HepG2 (cell line): ENCODE results near the gene SORL1-AS1.
A peak's percentile ranks its signal among the peaks of the same experiment; 100 is the strongest.

Experiments
- CHD2 ChIP-seq: IDR thresholded peaks from 2 replicates; pipeline ENCODE4 v1.6.1; 2011; ENCODE audit warnings: low read depth, low read length, improper control_type of control experiment
- DMAP1 ChIP-seq: IDR thresholded peaks from 2 replicates; pipeline ENCODE4 v1.6.1; 2016
- DNMT1 ChIP-seq: sonication (generic); formaldehyde crosslinking; IDR thresholded peaks from 2 replicates; pipeline ENCODE4 v1.5.1; 2020; ENCODE audit warnings: mild to moderate bottlenecking, missing genetic modification reagents
- FOSL2 ChIP-seq: sonication (generic); formaldehyde crosslinking; IDR thresholded peaks from 2 replicates; pipeline ENCODE4 v1.4.0; 2020; ENCODE audit warnings: missing genetic modification reagents
- HMGA1 ChIP-seq: sonication (generic); formaldehyde crosslinking; conservative IDR thresholded peaks from 2 replicates; pipeline ENCODE4 v1.4.0; 2020; ENCODE audit warnings: missing genetic modification reagents
- KMT2A ChIP-seq: sonication (generic); formaldehyde crosslinking; IDR thresholded peaks from 2 replicates; pipeline ENCODE4 v1.4.0; 2020; ENCODE audit warnings: missing genetic modification reagents
- NCOA2 ChIP-seq: sonication (generic); formaldehyde crosslinking; IDR thresholded peaks from 2 replicates; pipeline ENCODE4 v1.8.0; 2022; ENCODE audit warnings: inconsistent platforms
- NONO ChIP-seq, 2 experiments: fragments of 450-650 bp in 1 of 2; sonication (generic) in 1 of 2; formaldehyde crosslinking in 1 of 2; IDR thresholded peaks in 1 of 2; conservative IDR thresholded peaks in 1 of 2; 2 replicates each; pipeline versions ENCODE4 v1.6.1 to v1.8.0; 2017 to 2022; ENCODE audit warnings: mild to moderate bottlenecking in 1 of 2, missing genetic modification reagents in 1 of 2, moderate library complexity in 1 of 2
- NPAS2 ChIP-seq: sonication (generic); formaldehyde crosslinking; IDR thresholded peaks from 2 replicates; pipeline ENCODE4 v1.8.0; 2022; ENCODE audit warnings: mild to moderate bottlenecking, missing genetic modification reagents, borderline replicate concordance
- ONECUT2 ChIP-seq: sonication (generic); formaldehyde crosslinking; IDR thresholded peaks from 2 replicates; pipeline ENCODE4 v1.4.0; 2020; ENCODE audit warnings: missing genetic modification reagents
- RFXAP ChIP-seq: sonication (generic); formaldehyde crosslinking; IDR thresholded peaks from 2 replicates; pipeline ENCODE4 v1.4.0; 2020; ENCODE audit warnings: missing genetic modification reagents, borderline replicate concordance
- SSRP1 ChIP-seq: IDR thresholded peaks from 2 replicates; pipeline ENCODE4 v1.6.1; 2016; ENCODE audit warnings: control low read depth
- ZMAT3 ChIP-seq: sonication (generic); formaldehyde crosslinking; conservative IDR thresholded peaks from 2 replicates; pipeline ENCODE4 v1.7.0; 2021; ENCODE audit warnings: missing genetic modification reagents
- ZNF432 ChIP-seq: sonication (generic); formaldehyde crosslinking; IDR thresholded peaks from 2 replicates; pipeline ENCODE4 v1.5.0; 2020; ENCODE audit warnings: missing genetic modification reagents, mild to moderate bottlenecking, borderline replicate concordance
- ZNF563 ChIP-seq: sonication (generic); formaldehyde crosslinking; IDR thresholded peaks from 2 replicates; pipeline ENCODE4 v1.8.0; 2022; ENCODE audit warnings: mild to moderate bottlenecking, moderate library complexity, missing genetic modification reagents
- TF ChIP-seq, protein P1 (sequence below): fragments of 450-650 bp; IDR thresholded peaks from 2 replicates; pipeline ENCODE4 v1.6.1; 2017
- TF ChIP-seq, protein P2 (sequence below): sonication (generic); formaldehyde crosslinking; IDR thresholded peaks from 2 replicates; pipeline ENCODE4 v1.5.0; 2020; ENCODE audit warnings: mild to moderate bottlenecking, missing genetic modification reagents
- TF ChIP-seq, protein P3 (sequence below): sonication (generic); formaldehyde crosslinking; IDR thresholded peaks from 2 replicates; pipeline ENCODE4 v1.5.0; 2020; ENCODE audit warnings: missing genetic modification reagents
- TF ChIP-seq, protein P4 (sequence below): sonication (generic); formaldehyde crosslinking; IDR thresholded peaks from 2 replicates; pipeline ENCODE4 v1.4.0; 2020; ENCODE audit warnings: missing genetic modification reagents, mild to moderate bottlenecking, borderline replicate concordance
- TF ChIP-seq, protein P5 (sequence below): IDR thresholded peaks from 2 replicates; pipeline ENCODE4 v1.6.1; 2016; ENCODE audit warnings: missing genetic modification reagents, missing compliant biosample characterization
- TF ChIP-seq, protein P6 (sequence below): sonication (generic); formaldehyde crosslinking; IDR thresholded peaks from 2 replicates; pipeline ENCODE4 v1.4.0; 2020; ENCODE audit warnings: missing genetic modification reagents
- TF ChIP-seq, protein P7 (sequence below): sonication (generic); formaldehyde crosslinking; IDR thresholded peaks from 2 replicates; pipeline ENCODE4 v1.8.1; 2022; ENCODE audit warnings: mild to moderate bottlenecking, missing genetic modification reagents

The SORL1-AS1 gene

DNA sequence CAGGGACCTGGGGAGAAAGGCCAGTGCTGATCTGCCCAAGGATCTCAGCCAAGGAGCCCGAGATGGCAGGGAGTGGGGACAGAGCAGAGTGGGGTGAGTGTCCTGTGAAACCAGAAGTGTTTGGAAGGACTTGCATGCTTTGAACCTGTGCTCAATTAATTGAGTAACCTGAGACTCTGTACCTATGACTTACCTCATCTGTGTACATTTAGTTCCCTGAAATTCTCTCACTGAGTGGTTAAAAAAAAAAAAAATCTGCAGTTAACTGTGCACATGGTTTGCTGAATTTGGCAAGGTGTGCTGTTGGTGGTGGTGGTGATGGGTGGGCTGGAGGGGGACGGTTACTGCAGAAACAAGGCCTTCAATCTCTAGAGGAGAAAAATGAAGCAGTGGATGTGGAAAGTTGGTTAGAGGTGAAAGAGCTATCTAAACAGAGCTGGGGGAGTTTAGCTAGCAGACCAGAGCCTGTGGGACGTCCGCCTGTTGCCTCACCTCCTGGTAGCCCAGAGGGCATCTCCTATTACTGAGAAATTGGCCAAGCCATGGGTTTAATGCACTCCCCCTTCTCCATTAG lies 8.3 kb upstream of the SORL1-AS1 start (continued):
- TF ChIP-seq, protein P1, sequence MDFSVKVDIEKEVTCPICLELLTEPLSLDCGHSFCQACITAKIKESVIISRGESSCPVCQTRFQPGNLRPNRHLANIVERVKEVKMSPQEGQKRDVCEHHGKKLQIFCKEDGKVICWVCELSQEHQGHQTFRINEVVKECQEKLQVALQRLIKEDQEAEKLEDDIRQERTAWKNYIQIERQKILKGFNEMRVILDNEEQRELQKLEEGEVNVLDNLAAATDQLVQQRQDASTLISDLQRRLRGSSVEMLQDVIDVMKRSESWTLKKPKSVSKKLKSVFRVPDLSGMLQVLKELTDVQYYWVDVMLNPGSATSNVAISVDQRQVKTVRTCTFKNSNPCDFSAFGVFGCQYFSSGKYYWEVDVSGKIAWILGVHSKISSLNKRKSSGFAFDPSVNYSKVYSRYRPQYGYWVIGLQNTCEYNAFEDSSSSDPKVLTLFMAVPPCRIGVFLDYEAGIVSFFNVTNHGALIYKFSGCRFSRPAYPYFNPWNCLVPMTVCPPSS = no peak
- TF ChIP-seq RFXAP (CRISPR knock-in tag) = no peak
- no peak for TF ChIP-seq SSRP1 (CRISPR knock-in tag)
- TF ChIP-seq NPAS2 (CRISPR knock-in tag) = no peak
- TF ChIP-seq KMT2A = no peak
- TF ChIP-seq, protein P2, sequence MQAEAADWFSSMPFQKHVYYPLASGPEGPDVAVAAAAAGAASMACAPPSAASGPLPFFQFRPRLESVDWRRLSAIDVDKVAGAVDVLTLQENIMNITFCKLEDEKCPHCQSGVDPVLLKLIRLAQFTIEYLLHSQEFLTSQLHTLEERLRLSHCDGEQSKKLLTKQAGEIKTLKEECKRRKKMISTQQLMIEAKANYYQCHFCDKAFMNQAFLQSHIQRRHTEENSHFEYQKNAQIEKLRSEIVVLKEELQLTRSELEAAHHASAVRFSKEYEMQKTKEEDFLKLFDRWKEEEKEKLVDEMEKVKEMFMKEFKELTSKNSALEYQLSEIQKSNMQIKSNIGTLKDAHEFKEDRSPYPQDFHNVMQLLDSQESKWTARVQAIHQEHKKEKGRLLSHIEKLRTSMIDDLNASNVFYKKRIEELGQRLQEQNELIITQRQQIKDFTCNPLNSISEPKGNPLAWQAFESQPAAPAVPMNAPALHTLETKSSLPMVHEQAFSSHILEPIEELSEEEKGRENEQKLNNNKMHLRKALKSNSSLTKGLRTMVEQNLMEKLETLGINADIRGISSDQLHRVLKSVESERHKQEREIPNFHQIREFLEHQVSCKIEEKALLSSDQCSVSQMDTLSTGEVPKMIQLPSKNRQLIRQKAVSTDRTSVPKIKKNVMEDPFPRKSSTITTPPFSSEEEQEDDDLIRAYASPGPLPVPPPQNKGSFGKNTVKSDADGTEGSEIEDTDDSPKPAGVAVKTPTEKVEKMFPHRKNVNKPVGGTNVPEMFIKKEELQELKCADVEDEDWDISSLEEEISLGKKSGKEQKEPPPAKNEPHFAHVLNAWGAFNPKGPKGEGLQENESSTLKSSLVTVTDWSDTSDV (CRISPR knock-in tag) = no peak
- TF ChIP-seq ZNF563 (CRISPR knock-in tag) = no peak
- TF ChIP-seq, protein P3, sequence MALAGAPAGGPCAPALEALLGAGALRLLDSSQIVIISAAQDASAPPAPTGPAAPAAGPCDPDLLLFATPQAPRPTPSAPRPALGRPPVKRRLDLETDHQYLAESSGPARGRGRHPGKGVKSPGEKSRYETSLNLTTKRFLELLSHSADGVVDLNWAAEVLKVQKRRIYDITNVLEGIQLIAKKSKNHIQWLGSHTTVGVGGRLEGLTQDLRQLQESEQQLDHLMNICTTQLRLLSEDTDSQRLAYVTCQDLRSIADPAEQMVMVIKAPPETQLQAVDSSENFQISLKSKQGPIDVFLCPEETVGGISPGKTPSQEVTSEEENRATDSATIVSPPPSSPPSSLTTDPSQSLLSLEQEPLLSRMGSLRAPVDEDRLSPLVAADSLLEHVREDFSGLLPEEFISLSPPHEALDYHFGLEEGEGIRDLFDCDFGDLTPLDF (CRISPR knock-in tag) = no peak
- TF ChIP-seq, protein P4, sequence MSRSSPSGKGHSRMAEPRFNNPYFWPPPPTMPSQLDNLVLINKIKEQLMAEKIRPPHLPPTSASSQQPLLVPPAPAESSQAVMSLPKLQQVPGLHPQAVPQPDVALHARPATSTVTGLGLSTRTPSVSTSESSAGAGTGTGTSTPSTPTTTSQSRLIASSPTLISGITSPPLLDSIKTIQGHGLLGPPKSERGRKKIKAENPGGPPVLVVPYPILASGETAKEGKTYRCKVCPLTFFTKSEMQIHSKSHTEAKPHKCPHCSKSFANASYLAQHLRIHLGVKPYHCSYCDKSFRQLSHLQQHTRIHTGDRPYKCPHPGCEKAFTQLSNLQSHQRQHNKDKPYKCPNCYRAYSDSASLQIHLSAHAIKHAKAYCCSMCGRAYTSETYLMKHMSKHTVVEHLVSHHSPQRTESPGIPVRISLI = peak; percentile 94
- TF ChIP-seq, protein P5, sequence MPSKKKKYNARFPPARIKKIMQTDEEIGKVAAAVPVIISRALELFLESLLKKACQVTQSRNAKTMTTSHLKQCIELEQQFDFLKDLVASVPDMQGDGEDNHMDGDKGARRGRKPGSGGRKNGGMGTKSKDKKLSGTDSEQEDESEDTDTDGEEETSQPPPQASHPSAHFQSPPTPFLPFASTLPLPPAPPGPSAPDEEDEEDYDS = no peak
- peak; percentile 55 for TF ChIP-seq NCOA2 (CRISPR knock-in tag)
- no peak for TF ChIP-seq DNMT1 (CRISPR knock-in tag)
- TF ChIP-seq DMAP1 (CRISPR knock-in tag) = no peak
- TF ChIP-seq NONO (IDR thresholded peaks at IDR 0.05) = no peak
- no peak for TF ChIP-seq NONO (CRISPR knock-in tag; conservative IDR thresholded peaks at IDR 0.05)
- peak; percentile 63 for TF ChIP-seq FOSL2 (CRISPR knock-in tag)
- no peak for TF ChIP-seq CHD2
- no peak for TF ChIP-seq ONECUT2 (CRISPR knock-in tag)
- no peak for TF ChIP-seq HMGA1 (CRISPR knock-in tag)
- TF ChIP-seq ZMAT3 = 0 out of 2 replicates have a peak, but pooled peaks have one; percentile 29
- TF ChIP-seq, protein P6, sequence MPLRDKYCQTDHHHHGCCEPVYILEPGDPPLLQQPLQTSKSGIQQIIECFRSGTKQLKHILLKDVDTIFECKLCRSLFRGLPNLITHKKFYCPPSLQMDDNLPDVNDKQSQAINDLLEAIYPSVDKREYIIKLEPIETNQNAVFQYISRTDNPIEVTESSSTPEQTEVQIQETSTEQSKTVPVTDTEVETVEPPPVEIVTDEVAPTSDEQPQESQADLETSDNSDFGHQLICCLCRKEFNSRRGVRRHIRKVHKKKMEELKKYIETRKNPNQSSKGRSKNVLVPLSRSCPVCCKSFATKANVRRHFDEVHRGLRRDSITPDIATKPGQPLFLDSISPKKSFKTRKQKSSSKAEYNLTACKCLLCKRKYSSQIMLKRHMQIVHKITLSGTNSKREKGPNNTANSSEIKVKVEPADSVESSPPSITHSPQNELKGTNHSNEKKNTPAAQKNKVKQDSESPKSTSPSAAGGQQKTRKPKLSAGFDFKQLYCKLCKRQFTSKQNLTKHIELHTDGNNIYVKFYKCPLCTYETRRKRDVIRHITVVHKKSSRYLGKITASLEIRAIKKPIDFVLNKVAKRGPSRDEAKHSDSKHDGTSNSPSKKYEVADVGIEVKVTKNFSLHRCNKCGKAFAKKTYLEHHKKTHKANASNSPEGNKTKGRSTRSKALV = no peak
- no peak for TF ChIP-seq ZNF432 (CRISPR knock-in tag)
- TF ChIP-seq, protein P7, sequence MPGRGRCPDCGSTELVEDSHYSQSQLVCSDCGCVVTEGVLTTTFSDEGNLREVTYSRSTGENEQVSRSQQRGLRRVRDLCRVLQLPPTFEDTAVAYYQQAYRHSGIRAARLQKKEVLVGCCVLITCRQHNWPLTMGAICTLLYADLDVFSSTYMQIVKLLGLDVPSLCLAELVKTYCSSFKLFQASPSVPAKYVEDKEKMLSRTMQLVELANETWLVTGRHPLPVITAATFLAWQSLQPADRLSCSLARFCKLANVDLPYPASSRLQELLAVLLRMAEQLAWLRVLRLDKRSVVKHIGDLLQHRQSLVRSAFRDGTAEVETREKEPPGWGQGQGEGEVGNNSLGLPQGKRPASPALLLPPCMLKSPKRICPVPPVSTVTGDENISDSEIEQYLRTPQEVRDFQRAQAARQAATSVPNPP = no peak
